ENCODE results near the gene SFN. TPM values are rescaled to one million over a fixed set of nuclear protein-coding genes. Genes with fewer than 3 reads are reported as not detected.
A peak's percentile ranks its signal among the peaks of the same experiment; 100 is the strongest.

The SFN gene
- polyA plus RNA-seq, 2 of the 4 experiments (the other 2 are of a cell fraction): 39.8 to 141 TPM

- FAIRE-seq: no peak
- Histone ChIP-seq H3K4me3 (no peak overlapping the region), H3K4me1 (peaks cover 30% of the 10 kb centered on the region), H3K27ac (peak overlapping the region; percentile 79 to 99), H3K9me3 (no peaks in the 10 kb centered on the region), H3K4me2 (peak overlapping the region; percentile 100)
- peak; percentile 46 to 65 for DNase-seq (ENCODE audit: low read depth in 1 of 2, low spot score in 1 of 2)
- ChIA-PET CTCF (interaction anchor here (0.5 to 7.2 kb wide), 5 partner anchors 12 to 1146 kb away, joined by 4 to 57 read pairs (median 6); no protein-coding TSS in a partner anchor), POLR2A (no interaction called here)
- WGBS (ENCODE audit: missing lambda C conversion rate): 25% methylated on average over 3 of the region's 5 CpGs
- TF ChIP-seq RAD21 (conservative IDR thresholded peaks at IDR 0.05 in 1 of 2, IDR thresholded peaks at IDR 0.05 in 1 of 2) (peak in 1 of 2 experiments; percentile 26; a peak in 2 of 5 replicates), HES2 (IDR thresholded peaks at IDR 0.05) (no peak), SMC3 (IDR thresholded peaks at IDR 0.05) (no peak)
- ATAC-seq: no peak
Observed at GRCh38 chr1:26861286-26861701, 1.7 kb upstream of the SFN start.

DNA sequence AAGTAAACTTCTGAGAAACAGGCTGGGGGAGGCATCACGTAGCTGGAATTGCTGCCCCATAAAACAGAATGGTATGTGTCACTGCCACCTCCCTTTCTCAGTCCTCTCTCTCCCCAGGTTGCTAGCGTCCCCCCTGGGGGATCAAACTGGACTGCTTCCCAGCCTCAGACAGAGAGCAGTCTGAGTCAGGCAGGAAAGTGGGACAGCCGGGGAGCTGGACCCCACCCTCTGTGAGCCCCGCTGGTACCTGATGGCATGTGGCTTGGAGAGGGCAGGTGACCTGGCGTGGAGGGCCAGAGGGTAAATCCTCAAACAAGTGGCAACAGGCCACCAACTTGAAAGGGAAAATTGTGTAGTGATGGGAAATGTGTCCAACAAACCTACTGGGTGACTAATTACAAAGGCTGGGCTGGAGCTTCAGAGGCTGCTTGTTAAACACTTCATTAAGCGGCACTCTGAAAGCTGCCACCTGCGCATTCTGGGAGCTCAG is 1.0 kb upstream of the SFN start:
- DNase-seq (ENCODE audit: low read depth in 1 of 2, low spot score in 1 of 2): no peak
- no peak overlapping the region for H3K4me3 ChIP-seq
- ChIA-PET CTCF (interaction anchor here (0.9 to 7.2 kb wide), 8 partner anchors 8 to 259 kb away, joined by 3 to 57 read pairs (median 5); no protein-coding TSS in a partner anchor), POLR2A (no interaction called here)
- peaks cover 30% of the 10 kb centered on the region for H3K4me1 ChIP-seq
- TF ChIP-seq FOXS1 (CRISPR knock-in tag; IDR thresholded peaks at IDR 0.05) (no peak), KDM5A (IDR thresholded peaks at IDR 0.05) (no peak), RCOR1 (IDR thresholded peaks at IDR 0.05; ENCODE audit: low read depth, low read length) (no peak), NFE2L2 (conservative IDR thresholded peaks at IDR 0.05; ENCODE audit: low read length) (no peak), ZFP36 (IDR thresholded peaks at IDR 0.05; ENCODE audit: borderline replicate concordance, partially characterized antibody) (no peak), CEBPB (IDR thresholded peaks at IDR 0.05) (no peak), NPAS2 (CRISPR knock-in tag; IDR thresholded peaks at IDR 0.05; ENCODE audit: borderline replicate concordance) (no peak), TFCP2L1 (CRISPR knock-in tag; IDR thresholded peaks at IDR 0.05) (no peak), PBX3 (IDR thresholded peaks at IDR 0.05) (no peak), NR3C1 (IDR thresholded peaks at IDR 0.05) (no peak), MAZ (IDR thresholded peaks at IDR 0.05; ENCODE audit: borderline replicate concordance, low read depth, low read length) (no peak), POLR2A (IDR thresholded peaks at IDR 0.05; ENCODE audit: low read length) (no peak)
- TF ChIP-seq, protein P1, sequence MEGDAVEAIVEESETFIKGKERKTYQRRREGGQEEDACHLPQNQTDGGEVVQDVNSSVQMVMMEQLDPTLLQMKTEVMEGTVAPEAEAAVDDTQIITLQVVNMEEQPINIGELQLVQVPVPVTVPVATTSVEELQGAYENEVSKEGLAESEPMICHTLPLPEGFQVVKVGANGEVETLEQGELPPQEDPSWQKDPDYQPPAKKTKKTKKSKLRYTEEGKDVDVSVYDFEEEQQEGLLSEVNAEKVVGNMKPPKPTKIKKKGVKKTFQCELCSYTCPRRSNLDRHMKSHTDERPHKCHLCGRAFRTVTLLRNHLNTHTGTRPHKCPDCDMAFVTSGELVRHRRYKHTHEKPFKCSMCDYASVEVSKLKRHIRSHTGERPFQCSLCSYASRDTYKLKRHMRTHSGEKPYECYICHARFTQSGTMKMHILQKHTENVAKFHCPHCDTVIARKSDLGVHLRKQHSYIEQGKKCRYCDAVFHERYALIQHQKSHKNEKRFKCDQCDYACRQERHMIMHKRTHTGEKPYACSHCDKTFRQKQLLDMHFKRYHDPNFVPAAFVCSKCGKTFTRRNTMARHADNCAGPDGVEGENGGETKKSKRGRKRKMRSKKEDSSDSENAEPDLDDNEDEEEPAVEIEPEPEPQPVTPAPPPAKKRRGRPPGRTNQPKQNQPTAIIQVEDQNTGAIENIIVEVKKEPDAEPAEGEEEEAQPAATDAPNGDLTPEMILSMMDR (IDR thresholded peaks at IDR 0.05): no peak
- TF ChIP-seq, protein P2, sequence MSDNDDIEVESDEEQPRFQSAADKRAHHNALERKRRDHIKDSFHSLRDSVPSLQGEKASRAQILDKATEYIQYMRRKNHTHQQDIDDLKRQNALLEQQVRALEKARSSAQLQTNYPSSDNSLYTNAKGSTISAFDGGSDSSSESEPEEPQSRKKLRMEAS (IDR thresholded peaks at IDR 0.05): no peak
- WGBS (ENCODE audit: missing lambda C conversion rate): 46% methylated on average over 6 of the region's 7 CpGs
- H3K27ac ChIP-seq: peak overlapping the region; percentile 79 to 99
- H3K9me3 ChIP-seq: no peaks in the 10 kb centered on the region
- no peak for ATAC-seq
- H3K4me2 ChIP-seq: peak overlapping the region; percentile 100
- no peak for FAIRE-seq

- Histone ChIP-seq H3K4me1 (peaks cover 30% of the 10 kb centered on the region), H3K27ac (peak overlapping the region; percentile 90 to 99)
Observed at GRCh38 chr1:26863685-26864077, 732 bp downstream of the SFN start.

More at GRCh38 chr1:26863685-26864077, 732 bp downstream of the SFN start:
- ATAC-seq (peak; percentile 1 to 4; a peak in 4 of 6 replicates), FAIRE-seq (no peak), DNase-seq (ENCODE audit: low read depth in 1 of 2, low spot score in 1 of 2) (no peak)
- H3K9me3 ChIP-seq: no peaks in the 10 kb centered on the region
- peak overlapping the region; percentile 100 for H3K4me2 ChIP-seq
- TF ChIP-seq TFCP2L1 (CRISPR knock-in tag; IDR thresholded peaks at IDR 0.05): no peak
- no peak for TF ChIP-seq HDAC2 (IDR thresholded peaks at IDR 0.05)
- no peak for TF ChIP-seq MYC (IDR thresholded peaks at IDR 0.05; ENCODE audit: borderline replicate concordance, low read length)
- TF ChIP-seq ZNF302 (CRISPR knock-in tag; IDR thresholded peaks at IDR 0.05): no peak
- TF ChIP-seq E2F6 (IDR thresholded peaks at IDR 0.05; ENCODE audit: borderline replicate concordance, low read depth): 0 out of 2 replicates have a peak, but pooled peaks have one; percentile 6
- no peak for TF ChIP-seq GATA3 (IDR thresholded peaks at IDR 0.05; ENCODE audit: borderline replicate concordance)
- ChIA-PET POLR2A (interaction anchor here (0.6 to 1.4 kb wide), 2 partner anchors 15 to 130 kb away, joined by 5 read pairs; partner anchors contain the start of gene TRNP1), CTCF (interaction anchor here (0.8 to 7.2 kb wide), 6 partner anchors 14 to 261 kb away, joined by 3 to 57 read pairs (median 13); no protein-coding TSS in a partner anchor)
- 0% methylated on average over 4 of the region's 20 CpGs for WGBS (ENCODE audit: missing lambda C conversion rate)
- H3K4me3 ChIP-seq: peak overlapping the region; percentile 66
